CD14-positive monocyte (primary cell): ENCODE measurements around the gene TOLLIP. TPM values are rescaled to one million over a fixed set of nuclear protein-coding genes. Genes with fewer than 3 reads are reported as not detected.

Experiments used
- DNase-seq, 3 donors: peaks; one replicate each; pipeline ENCODE4 v3.0.0-alpha.2; 2011 to 2022
- H2AFZ ChIP-seq: 2 replicates; pipeline ENCODE4 v1.6.0; 2012; ENCODE audit warnings: mild to moderate bottlenecking, low read depth, low read length, inconsistent platforms; ENCODE audit not compliant: insufficient read depth, poor library complexity, severe bottlenecking
- H3K27ac ChIP-seq, 2 donors: 1 replicate in 1 of 2; 2 replicates in 1 of 2; pipeline ENCODE4 v1.5.1; 2012 to 2013; ENCODE audit warnings: low read length in 2 of 2, control low read depth in 1 of 2, inconsistent platforms in 1 of 2, low read depth in 1 of 2, mild to moderate bottlenecking in 1 of 2
- H3K27me3 ChIP-seq, 2 donors: one replicate each; pipeline versions ENCODE4 v1.6.0 to v1.6.1; 2011 to 2013; ENCODE audit warnings: low read length in 2 of 2; ENCODE audit not compliant: control insufficient read depth in 2 of 2, insufficient read depth in 2 of 2
- H3K36me3 ChIP-seq, 2 donors: replicated peaks in 1 of 2; 1 replicate in 1 of 2; 2 replicates in 1 of 2; pipeline versions ENCODE4 v1.5.1 to v1.6.1; 2012 to 2013; ENCODE audit warnings: low read length in 2 of 2, control low read depth in 1 of 2, inconsistent platforms in 1 of 2, mild to moderate bottlenecking in 1 of 2; ENCODE audit not compliant: insufficient read depth in 2 of 2, control insufficient read depth in 1 of 2
- H3K4me1 ChIP-seq, 2 donors: 1 replicate in 1 of 2; 2 replicates in 1 of 2; pipeline versions ENCODE4 v1.5.1 to v1.6.1; 2012 to 2013; ENCODE audit warnings: low read length in 2 of 2, control low read depth in 1 of 2, inconsistent platforms in 1 of 2, mild to moderate bottlenecking in 1 of 2, moderate library complexity in 1 of 2; ENCODE audit not compliant: insufficient read depth in 2 of 2, control insufficient read depth in 1 of 2
- H3K4me2 ChIP-seq: replicated peaks from 2 replicates; pipeline ENCODE3; 2012; ENCODE audit warnings: low read length, moderate library complexity, mild to moderate bottlenecking; ENCODE audit not compliant: poor library complexity, severe bottlenecking; ENCODE audit errors: extremely low read depth
- H3K4me3 ChIP-seq, 3 experiments: fragments of 200-600 bp in 1 of 3; sonication (generic) in 1 of 3; replicated peaks in 1 of 3; 1 replicate in 2 of 3; 2 replicates in 1 of 3; pipeline ENCODE4 v1.5.1; 2011 to 2013; ENCODE audit warnings: low read length in 3 of 3, mild to moderate bottlenecking in 3 of 3, control low read depth in 2 of 3, low read depth in 2 of 3, inconsistent platforms in 1 of 3, moderate library complexity in 1 of 3
- H3K79me2 ChIP-seq: 2 replicates; pipeline ENCODE4 v1.6.0; 2012; ENCODE audit warnings: mild to moderate bottlenecking, control low read depth, inconsistent platforms, low read length, moderate library complexity; ENCODE audit not compliant: insufficient read depth
- H3K9ac ChIP-seq: 2 replicates; pipeline ENCODE4 v1.6.0; 2017; ENCODE audit warnings: low read length, mild to moderate bottlenecking; ENCODE audit not compliant: insufficient read depth, poor library complexity, severe bottlenecking
- H3K9me3 ChIP-seq, 2 donors: replicated peaks in 1 of 2; 1 replicate in 1 of 2; 2 replicates in 1 of 2; pipeline versions ENCODE4 v1.5.1 to v1.6.1; 2012 to 2013; ENCODE audit warnings: low read length in 2 of 2, control low read depth in 1 of 2; ENCODE audit not compliant: control insufficient read depth in 1 of 2, insufficient read depth in 1 of 2
- H4K20me1 ChIP-seq: 2 replicates; pipeline ENCODE4 v1.6.0; 2012; ENCODE audit warnings: mild to moderate bottlenecking, low read length, control low read depth, moderate library complexity; ENCODE audit not compliant: insufficient read depth
- H3K27ac Mint-ChIP-seq, 7 donors: one replicate each; pipeline ENCODE4 v1.8.0; 2020; ENCODE audit warnings: mild to moderate bottlenecking in 7 of 7, mixed read lengths in 7 of 7, moderate library complexity in 6 of 7, inconsistent platforms in 2 of 7
- H3K27me3 Mint-ChIP-seq, 3 donors: one replicate each; pipeline ENCODE4 v1.8.0; 2021 to 2022; ENCODE audit warnings: low read depth in 3 of 3, mild to moderate bottlenecking in 3 of 3, mixed read lengths in 3 of 3, moderate library complexity in 3 of 3, inconsistent platforms in 1 of 3
- H3K36me3 Mint-ChIP-seq, 2 donors: one replicate each; pipeline ENCODE4 v1.8.0; 2020; ENCODE audit warnings: mixed read lengths in 2 of 2, inconsistent platforms in 1 of 2, mild to moderate bottlenecking in 1 of 2
- H3K4me1 Mint-ChIP-seq: one replicate; pipeline ENCODE4 v1.8.0; 2020; ENCODE audit warnings: mild to moderate bottlenecking, mixed read lengths
- H3K4me3 Mint-ChIP-seq, 2 donors: one replicate each; pipeline ENCODE4 v1.8.0; 2020; ENCODE audit warnings: mild to moderate bottlenecking in 2 of 2, mixed read lengths in 2 of 2, moderate library complexity in 1 of 2
- H3K9me3 Mint-ChIP-seq, 7 donors: one replicate each; pipeline ENCODE4 v1.8.0; 2020 to 2022; ENCODE audit warnings: mixed read lengths in 7 of 7, mild to moderate bottlenecking in 6 of 7, moderate library complexity in 6 of 7, inconsistent platforms in 2 of 7
- WGBS: methylation state at CpG from one replicate; pipeline ENCODE4 v1.1.5; 2013; ENCODE audit warnings: missing lambda C conversion rate; ENCODE audit not compliant: insufficient coverage; 5-methylcytosine and 5-hydroxymethylcytosine counted together
- intact Hi-C, 2 donors: fragments of 100-400 bp; cut with micrococcal nuclease; formaldehyde crosslinking; loops; one replicate each; pipeline versions ENCODE4 v1.15.0 to v1.15.1; 2023
- polyA plus RNA-seq, 3 donors: library from polyadenylated mRNA; depleted of rRNA in 1 of 3; unstranded in 2 of 3; stranded (reverse) in 1 of 3; fragments of 300-500 nt in 2 of 3; fragments of >200 nt in 1 of 3; fragmentation: Illumina TruSeq in 2 of 3; gene quantifications; 1 replicate in 2 of 3; 2 replicates in 1 of 3; pipeline ENCODE4 v1.2.3, GENCODE V29; 2012 to 2021
- TF ChIP-seq, protein P1 (sequence below): fragments of 200-600 bp; IDR thresholded peaks from one replicate; pipeline ENCODE4 v1.8.0; 2022; ENCODE audit warnings: antibody characterized with exemption, mild to moderate bottlenecking

TOLLIP gene
- polyA plus RNA-seq, 3 donors, result 67.9 to 72.1 (median 71.7) TPM

GRCh38 chr11:1330473-1330872, 21.0 kb upstream of the TOLLIP start:
- no CpG with 5 or more reads among the region's 6 CpGs for WGBS
- H3K4me3 ChIP-seq, result no peak overlapping the region
- intact Hi-C loops, result loop anchor here in 1 of 2 donors (10.0 kb wide), 2 partner anchors 54 to 66 kb away; partner anchors contain the start of gene BRSK2

GRCh38 chr11:1327064-1327460, 17.6 kb upstream of the TOLLIP start:
- intact Hi-C loops, result no loop called here
- no peak for DNase-seq
- Histone ChIP-seq H3K27me3 (no peaks in the 10 kb centered on the region), H4K20me1 (no peaks in the 10 kb centered on the region), H3K4me3 (no peak overlapping the region), H3K9me3 (peaks cover 3 to 9% of the 10 kb centered on the region in 2 donors), H3K9ac (no peak overlapping the region), H3K4me1 (peaks cover 25 to 36% of the 10 kb centered on the region in 2 donors), H3K27ac (no peak overlapping the region), H2AFZ (no peak overlapping the region), H3K36me3 (no peaks in the 10 kb centered on the region), H3K79me2 (no peaks in the 10 kb centered on the region), H3K4me2 (no peak overlapping the region)
- Mint-ChIP-seq H3K9me3 (peaks cover 8 to 22% (median 16%) of the 10 kb centered on the region in 7 donors), H3K4me3 (no peak overlapping the region), H3K36me3 (no peaks in the 10 kb centered on the region), H3K4me1 (peaks cover 35% of the 10 kb centered on the region), H3K27me3 (peaks cover 0 to 6% (median 0%) of the 10 kb centered on the region in 3 donors), H3K27ac (no peak overlapping the region)
- TF ChIP-seq, protein P1, sequence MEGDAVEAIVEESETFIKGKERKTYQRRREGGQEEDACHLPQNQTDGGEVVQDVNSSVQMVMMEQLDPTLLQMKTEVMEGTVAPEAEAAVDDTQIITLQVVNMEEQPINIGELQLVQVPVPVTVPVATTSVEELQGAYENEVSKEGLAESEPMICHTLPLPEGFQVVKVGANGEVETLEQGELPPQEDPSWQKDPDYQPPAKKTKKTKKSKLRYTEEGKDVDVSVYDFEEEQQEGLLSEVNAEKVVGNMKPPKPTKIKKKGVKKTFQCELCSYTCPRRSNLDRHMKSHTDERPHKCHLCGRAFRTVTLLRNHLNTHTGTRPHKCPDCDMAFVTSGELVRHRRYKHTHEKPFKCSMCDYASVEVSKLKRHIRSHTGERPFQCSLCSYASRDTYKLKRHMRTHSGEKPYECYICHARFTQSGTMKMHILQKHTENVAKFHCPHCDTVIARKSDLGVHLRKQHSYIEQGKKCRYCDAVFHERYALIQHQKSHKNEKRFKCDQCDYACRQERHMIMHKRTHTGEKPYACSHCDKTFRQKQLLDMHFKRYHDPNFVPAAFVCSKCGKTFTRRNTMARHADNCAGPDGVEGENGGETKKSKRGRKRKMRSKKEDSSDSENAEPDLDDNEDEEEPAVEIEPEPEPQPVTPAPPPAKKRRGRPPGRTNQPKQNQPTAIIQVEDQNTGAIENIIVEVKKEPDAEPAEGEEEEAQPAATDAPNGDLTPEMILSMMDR, result no peak
- 95% methylated on average over 4 of the region's 4 CpGs for WGBS

More at GRCh38 chr11:1330473-1330872, 21.0 kb upstream of the TOLLIP start:
- Mint-ChIP-seq H3K27me3 (peaks cover 0 to 5% (median 0%) of the 10 kb centered on the region in 3 donors), H3K4me1 (peaks cover 23% of the 10 kb centered on the region), H3K27ac (peak overlapping the region in 3 of 7 donors; percentile 4 to 67 (median 16)), H3K9me3 (peaks cover 25 to 43% (median 32%) of the 10 kb centered on the region in 7 donors), H3K36me3 (peaks cover 1 to 13% of the 10 kb centered on the region in 2 donors), H3K4me3 (no peak overlapping the region)
- H3K4me2 ChIP-seq, result no peak overlapping the region
- no peaks in the 10 kb centered on the region for H3K36me3 ChIP-seq
- no peak overlapping the region for H2AFZ ChIP-seq
- peaks cover 9 to 27% of the 10 kb centered on the region in 2 donors for H3K9me3 ChIP-seq
- no peak overlapping the region for H3K9ac ChIP-seq
- peaks cover 5% of the 10 kb centered on the region for H3K79me2 ChIP-seq
- no peaks in the 10 kb centered on the region for H3K27me3 ChIP-seq
- peaks cover 15 to 27% of the 10 kb centered on the region in 2 donors for H3K4me1 ChIP-seq
- peak; percentile 37 to 60 (median 40) for DNase-seq
- no peaks in the 10 kb centered on the region for H4K20me1 ChIP-seq
- H3K27ac ChIP-seq, result no peak overlapping the region
- TF ChIP-seq, protein P1, result no peak
